AG20443 (cell line): ENCODE results near the gene GPR156.
A peak's percentile ranks its signal among the peaks of the same experiment; 100 is the strongest.
"Not testable (repeated sequence)": the region's sequence is repeated elsewhere in the genome, so short reads cannot be mapped to it uniquely, and the experiment has no call there.

ENCODE experiments used
- DNase-seq: peaks from one replicate; pipeline ENCODE4 v3.0.0; 2012; ENCODE audit warnings: low spot score, mixed read lengths

The GPR156 gene

DNA sequence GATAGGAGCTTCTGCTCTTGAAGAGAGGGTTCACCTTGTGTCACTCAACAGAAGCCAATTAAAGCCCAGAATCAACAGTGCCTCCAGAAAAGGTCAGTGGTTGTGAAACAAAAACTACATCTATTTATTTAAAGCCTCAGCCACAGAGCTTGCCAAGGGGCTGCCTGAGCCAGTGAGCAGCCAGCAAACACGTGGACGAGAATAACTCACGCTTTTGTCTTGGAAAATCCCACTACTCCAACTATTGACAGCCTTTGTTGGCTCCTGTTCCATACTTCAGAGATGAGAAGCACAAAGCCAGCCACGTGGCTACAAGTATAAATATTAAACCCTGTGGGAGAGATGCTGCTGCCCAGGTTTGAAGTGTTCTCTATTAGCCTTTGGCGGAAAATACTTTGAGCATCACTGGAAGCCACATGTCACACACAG lies 10.3 kb downstream of the GPR156 start:
- DNase-seq = no peak

DNA sequence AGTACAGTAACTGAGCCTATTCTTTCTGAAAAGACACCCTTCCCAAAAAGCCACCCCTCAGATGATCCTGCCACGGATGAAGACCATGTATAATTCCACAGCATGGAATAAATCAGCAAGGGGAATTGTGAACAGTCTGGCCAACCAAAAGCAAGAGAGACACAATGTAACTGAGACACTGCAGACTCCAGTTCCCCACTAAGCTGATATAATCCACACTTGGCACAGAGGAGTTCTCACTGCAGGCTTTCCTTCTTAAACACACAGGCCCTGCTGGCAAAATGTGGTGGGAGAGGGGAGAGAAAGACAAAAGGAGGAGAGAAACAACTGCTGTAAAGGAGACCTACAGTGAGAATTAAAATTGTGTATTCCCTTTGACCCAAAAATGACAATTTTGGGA lies 12.7 kb downstream of the GPR156 start:
- no peak for DNase-seq

DNA sequence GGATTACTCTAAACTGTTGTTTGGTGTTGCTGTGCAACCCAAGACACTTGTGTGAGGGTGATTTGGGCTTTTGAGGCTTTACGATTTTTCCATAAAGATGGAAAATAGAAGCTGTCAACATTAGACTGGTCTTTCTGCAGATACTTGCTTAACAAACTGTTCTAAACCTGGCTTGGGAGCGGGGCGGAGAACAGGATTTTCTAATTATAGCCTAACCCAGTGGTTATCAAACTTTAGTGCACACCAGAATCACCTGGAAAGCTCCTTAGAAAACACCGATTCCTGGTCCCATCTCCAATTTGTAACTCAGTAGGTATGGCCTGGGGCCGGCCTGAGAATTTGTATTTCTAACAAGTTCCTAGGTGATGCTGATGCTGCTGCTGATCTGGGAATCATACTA lies 19.0 kb downstream of the GPR156 start:
- no peak for DNase-seq

DNA sequence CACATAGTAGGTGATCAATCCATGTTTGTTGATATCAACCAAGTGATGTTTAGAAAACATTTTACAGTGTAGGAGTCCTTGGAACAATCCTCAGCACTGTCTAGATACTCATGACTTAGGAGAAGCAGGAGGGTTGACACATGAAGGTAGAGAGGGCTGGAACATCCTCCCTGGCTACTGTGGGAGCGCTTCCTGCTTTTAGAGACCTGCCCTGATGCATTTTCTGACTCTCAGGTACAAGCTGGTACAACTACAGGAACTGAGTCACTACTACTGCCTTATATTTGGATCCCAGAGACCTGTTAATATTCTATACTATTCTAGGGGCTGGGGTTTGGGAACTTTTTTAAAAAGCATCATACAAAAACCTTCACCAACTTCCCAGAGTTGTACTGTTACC lies 20.1 kb downstream of the GPR156 start:
- DNase-seq = no peak

DNA sequence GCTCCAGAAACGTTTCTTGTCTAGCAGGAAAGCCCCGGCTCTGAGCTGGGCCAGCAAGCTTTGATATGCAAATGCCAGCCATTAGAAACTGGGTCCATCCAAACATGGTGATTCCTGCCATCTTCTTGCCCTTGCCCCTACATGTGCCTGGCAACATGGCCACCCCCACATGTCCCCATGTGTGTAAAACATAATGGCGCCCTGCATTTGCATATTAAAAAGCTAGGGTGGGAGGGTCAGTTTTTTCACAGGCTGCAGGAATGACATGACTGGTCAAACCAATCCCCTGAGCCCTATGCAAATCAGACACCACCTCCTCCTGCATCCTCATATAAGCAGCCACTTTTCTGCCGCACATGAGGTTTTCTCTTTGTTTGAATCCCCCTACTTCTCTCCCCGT lies 21.2 kb downstream of the GPR156 start:
- no peak for DNase-seq

DNA sequence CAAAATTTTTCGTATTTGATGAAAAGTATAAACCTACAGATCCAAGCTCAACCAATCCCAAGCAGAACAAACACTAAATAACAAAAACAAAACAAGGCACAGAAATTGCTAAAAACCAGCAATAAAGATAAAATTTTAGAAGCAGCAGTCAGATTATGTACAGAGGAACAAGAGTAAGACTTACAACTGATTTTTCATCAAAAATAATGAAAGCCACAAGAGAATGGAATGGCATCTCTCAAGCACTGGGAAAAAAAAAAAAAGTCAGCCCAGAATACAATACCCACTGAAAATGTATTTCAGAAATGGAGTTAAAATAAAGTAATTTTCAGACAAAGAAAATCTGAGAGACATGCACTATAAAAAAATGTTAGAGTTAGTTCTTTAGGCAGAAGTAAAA lies 27.0 kb downstream of the GPR156 start:
- no peak for DNase-seq

DNA sequence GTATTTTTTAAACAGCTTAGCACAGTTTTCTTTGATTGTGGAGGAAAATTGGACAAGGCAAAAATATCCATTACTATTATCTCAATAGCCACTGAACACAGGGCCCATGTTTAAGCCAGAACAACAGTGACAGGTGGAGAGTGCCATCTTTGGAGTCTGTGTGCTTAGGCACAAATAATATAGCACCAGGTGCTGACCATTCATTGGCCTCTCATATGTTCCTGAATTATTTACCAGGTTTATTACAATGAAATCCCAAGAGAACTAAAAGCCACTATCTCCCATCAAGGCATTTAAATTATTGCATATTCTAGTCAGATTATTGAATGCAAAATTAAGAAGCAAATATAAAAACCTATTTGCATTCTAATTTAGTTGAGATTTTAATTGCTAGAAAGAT lies 39.6 kb downstream of the GPR156 start:
- no peak for DNase-seq

DNA sequence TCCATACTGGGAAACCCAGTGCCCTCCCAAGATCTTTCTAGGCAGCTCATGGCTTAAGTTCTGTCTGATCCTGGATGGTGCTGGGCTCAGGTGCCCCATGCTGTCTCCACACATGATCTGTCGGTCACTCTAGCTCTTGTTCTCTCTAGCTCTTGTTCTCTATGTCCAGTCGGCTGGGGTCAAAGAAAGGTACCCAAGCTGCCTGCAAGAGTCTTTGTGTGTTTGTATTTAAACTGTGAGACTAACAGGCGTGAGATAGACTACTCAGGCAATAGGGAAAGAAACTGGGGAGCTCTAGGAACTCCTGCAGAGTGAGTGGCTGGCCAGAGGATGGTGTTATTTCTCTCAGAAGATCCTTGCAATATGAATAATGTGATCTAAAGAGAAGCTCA lies 40.2 kb downstream of the GPR156 start:
- no peak for DNase-seq

DNA sequence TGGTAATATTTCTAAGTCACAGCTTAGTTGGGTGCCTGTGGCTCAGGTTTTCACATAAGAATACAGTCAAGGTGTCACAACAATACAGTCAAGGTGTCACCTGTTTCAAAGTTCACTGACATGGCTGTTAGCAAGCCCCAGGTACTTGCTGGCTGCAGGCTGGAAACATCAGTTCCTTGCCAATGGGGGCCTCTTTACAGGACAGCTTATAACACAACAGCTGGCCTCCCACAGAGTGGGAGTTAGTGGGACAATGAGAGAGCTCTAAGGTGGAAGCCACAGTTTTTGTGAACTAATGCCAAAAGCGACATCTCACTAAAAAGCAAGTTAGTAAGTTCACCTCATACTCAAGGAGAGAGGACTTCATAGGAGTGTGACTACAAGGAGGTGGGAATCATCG lies 45.4 kb downstream of the GPR156 start:
- DNase-seq = no peak

DNA sequence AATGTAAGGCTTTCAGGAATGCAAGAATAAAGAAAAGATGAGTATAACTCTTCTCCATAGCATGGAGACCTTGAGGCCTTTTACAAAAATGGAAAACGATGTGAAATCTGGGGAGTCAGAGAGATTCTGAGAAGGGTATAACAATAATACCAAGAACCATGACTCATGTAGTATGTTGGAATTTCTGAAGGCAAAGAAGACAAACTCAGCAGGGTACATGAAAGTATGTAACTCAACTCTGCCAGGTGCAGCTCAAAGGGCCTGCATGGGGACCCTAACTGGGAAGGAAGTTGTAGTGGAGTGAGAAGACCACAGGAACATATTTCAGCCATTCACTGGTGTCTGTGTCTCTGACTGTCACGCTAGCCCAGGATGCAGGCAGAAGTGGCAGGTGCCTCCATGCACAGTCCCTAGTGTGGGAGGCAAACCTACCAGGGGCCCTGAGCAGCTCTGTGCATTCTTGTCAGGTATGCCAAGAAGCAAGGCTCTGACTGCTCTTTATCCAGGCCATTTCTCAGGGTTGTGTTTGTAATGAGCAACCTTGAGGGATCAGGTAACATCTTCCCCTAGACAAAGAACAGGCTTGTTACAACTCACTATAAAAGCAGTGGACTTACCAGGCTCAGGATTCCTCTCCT lies 57.2 kb downstream of the GPR156 start:
- no peak for DNase-seq

DNA sequence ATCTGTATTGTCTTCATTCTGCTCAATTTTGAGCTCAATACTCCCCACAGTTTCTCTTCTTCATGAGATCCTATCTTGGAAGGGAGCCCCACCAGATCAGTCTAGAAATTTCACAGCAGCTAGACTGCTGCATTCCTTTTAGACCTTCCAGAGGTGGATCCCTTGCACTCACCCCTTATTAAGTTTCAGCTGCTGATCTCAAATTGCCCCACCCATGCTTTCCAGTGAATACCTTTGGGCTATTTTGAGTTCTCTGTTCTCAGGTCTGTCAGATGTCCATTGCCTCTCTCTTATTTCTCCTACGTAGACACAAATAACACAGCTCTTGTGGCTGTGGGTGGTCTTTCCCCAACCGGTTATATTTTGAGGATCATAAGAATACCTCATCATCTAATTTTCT lies 60.8 kb downstream of the GPR156 start:
- no peak for DNase-seq

DNA sequence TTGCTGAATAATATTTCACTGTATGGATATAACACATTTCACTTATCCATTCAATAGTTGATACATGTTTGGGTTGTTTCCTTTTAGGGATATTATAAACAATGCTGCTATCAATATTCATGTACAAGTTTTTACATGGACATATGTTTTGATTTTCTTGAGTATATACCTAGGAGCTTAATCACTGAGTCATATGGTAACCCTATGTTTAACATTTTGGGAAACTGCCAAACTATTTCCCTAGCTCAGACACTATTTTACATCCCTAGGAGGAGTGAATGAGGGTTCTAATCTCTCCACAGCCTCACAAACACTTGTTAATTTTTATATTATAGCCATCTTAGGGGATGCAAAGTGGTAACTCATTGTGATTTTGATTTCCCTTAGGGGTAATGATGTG lies 66.0 kb downstream of the GPR156 start:
- DNase-seq = no peak

DNA sequence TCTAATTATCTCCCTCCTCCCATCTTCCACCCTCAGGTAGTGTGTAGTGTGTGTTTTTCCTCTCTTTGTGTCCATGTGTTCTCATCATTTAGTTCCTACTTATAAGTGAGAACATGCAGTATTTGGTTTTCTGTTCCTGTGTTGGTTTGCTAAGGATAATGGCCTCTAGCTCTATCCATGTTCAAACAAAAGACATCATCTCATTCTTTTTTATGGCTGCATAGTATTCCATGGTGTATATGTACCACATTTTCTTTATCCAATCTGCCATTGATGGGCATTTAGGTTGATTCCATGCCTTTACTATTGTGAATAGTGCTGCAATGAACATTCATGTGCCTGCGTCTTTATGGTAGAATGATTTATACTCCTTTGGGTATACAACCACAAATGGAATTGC lies 68.4 kb downstream of the GPR156 start:
- DNase-seq = not testable (repeated sequence)

DNA sequence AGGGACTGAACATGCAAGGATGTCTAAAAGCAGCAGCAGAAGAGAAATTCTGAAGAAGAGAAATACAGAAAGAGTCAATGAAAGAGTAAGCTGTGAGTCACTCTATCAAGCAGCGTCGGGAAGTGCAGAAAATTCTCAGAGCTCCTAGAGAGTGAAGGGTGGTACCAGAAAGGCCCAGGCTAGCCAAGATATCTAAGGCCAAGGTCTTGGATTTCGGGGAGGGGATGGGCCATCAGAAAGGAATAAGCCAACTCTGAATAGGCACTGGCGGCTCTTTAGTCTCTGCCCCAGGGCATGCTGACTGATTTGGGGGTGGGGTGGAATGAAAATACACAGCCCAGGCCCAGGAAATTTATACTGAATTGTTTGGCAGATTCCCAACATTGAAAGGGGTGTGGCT lies 70.8 kb downstream of the GPR156 start:
- DNase-seq = no peak

DNA sequence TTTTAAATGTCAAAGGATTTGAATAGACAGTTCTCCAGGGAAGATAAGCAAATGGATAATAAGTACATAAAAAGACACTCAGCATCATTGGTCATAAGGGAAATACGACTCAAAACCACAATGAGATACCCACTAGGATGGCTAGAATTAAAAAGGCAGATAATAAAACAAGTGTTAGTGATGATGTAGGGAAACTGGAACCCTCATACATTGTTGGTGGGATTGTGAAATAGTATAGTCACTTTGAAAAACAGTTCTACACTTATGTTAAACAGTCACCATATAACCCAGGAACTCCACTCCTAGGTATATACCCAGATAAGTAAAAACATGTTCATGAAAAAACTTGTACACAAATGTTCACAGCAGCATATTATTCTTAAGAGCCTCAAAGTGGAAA lies 72.5 kb downstream of the GPR156 start:
- DNase-seq = no peak

DNA sequence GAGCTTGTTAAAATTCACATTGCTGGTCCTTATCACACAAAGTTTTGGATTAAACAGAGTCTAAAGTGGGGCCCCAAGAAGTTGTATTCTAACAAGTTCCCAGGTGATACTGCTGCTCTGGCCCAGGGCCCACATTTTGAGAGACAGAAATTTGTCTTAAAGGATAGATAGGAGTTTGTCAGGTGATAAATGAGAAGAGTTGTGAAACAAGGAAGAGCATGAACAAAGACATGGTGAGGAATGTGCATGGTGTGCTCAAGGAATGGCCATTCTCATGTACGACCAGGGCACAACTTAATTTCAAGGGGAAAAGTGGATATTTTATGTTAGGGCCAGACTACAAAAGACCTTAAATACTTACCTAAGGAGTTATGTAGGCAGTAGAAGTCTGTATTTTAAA lies 75.6 kb downstream of the GPR156 start:
- DNase-seq = no peak

DNA sequence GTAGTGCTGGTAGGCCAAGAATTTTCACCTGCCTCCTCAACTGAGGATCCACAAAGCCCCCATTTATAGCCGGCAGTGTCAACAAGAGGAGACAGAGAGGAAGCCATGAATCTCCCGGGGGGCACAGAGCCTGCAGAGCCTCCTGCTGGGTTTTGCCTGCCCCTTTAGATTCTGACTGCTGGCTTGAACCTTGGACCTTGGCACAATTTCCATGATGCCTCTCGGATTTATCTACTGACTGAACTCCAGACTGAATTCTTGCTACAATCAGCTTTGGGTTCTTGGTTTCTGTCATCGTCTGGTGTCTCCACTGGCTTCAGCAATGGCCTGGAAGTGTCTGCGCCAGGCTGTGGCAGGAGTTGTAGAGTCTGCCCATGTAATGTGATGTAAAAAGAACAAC lies 80.7 kb downstream of the GPR156 start:
- DNase-seq = no peak

DNA sequence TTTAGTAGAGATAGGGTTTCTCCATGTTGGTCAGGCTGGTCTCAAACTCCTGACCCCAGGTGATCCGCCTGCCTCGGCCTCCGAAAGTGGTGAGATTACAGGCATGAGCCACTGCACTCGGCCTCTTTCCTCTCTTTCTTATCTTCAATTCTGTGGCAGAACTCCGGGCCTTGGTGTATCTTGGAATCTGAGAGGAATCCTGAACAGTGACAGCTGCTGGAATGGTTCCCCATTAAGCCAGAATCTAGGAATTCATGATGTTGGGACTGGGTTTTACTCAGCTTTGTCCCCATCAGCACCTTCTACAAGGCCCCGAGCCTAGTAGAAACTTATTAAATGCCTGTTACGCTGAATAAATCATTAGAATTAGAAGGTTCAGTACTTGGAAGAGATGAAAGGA lies 81.4 kb downstream of the GPR156 start:
- no peak for DNase-seq

DNA sequence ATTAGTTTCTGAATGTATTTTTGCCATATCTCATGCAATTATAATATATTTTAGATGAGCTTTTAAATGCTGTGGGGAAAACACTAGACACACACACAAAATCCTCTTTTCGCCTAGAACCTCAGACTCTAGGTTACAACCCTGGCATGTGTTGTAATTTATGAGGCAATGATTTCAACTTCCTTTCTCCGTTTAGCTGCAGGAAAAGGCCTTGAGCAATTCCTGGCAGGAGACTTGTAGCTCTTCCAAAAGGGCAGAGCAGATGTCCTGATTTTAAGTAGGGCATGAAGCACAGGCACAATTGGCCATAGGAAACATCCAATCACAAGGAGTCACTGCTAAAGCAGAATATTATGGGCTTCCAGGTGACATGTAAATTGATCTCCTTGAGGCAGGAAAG lies 82.0 kb downstream of the GPR156 start:
- DNase-seq = peak; percentile 89

DNA sequence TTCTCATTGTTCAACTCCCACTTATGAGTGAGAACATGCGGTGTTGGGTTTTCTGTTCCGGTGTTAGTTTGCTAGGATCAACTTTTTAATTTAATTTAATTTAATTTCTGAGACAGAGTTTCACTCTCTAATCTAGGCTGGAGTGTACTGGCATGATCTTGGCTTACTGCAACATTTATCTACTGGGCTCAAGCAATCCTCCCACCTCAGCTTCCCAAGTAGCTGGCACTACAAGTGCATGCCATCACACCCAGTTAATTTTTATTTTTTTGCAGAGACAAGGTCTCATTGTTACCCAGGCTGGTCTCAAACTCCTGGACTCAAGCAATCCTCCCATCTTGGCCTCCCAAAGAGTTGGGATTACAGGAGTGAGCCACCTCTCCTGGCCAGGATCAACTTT lies 82.7 kb downstream of the GPR156 start:
- DNase-seq = no peak

DNA sequence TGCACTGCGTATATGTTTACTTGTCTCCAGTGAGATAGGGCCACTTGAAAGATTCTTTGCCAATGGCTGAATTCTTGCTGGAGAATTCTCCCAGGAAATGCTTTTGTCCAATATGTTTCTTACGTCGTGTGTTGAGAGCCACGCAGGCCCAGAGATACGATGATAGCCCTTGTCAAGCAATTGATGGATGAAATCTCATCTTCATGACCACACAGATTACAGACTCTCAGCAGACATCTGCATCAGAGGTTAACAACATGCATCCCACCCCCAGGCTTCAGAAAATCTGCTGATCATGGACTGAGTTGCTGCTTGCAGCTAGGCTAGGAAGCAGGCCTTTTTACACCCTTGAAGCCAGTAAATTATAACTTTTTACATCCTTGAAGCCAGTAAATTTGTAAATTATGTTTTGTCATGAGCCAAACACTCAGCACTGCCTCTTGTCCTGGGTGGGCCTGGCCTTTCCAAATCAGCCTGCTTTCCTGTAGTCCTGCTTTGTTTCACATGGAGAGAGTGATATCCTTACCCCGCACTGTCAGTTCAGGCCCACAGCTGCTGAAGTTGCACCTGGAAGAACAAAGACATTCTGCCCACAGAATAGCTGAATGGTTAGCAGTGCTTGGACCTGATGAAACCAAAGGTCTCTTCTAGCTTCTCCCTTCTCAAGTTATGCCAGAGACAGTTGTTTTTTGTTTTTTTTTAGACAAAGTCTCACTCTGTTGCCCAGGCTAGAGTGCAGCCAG lies 84.4 kb downstream of the GPR156 start:
- DNase-seq = no peak

DNA sequence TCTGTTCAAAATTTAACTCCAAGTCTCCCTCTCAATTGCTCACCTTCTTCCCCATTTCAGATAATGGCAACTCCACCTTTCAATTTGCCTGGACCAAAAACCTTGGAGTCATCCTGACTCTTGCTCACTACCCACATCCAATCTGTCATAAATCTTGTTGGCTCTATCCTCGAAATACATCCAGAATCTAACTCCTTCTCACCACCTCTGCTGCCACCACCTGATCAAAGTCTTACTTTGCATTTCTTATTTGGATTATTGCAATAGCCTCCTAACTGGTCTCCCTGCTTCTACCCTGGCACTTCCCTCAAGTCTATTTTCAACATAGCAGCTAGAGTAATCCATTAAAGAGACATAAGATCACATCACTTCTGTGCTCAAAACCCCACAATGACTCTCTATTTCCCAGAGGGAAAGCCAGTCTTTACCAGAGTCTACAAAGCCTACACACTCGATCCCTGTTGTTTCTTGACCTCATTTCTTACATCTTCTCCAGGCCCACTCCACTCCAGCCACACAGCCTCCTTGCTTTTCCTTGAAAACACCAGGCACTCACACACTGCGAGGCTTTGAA lies 86.6 kb downstream of the GPR156 start:
- DNase-seq = no peak

DNA sequence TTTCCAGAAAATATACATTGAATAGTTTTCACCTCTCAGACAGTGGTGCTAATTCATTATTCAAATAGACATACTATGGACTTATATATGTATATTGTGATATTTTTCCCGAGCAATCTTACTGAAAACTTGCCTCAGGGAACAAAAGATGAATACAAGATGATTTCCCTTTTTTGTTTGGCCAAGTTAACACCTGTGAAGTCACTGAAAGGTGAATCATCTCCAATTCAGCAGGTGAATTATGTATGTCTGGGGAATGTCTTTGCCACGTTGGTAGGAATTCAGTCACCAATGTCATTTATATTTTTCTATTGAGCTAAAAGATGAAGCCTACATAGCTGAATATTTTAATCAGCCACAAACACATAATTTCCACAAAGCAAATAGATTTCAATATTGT lies 88.2 kb downstream of the GPR156 start:
- DNase-seq = no peak

DNA sequence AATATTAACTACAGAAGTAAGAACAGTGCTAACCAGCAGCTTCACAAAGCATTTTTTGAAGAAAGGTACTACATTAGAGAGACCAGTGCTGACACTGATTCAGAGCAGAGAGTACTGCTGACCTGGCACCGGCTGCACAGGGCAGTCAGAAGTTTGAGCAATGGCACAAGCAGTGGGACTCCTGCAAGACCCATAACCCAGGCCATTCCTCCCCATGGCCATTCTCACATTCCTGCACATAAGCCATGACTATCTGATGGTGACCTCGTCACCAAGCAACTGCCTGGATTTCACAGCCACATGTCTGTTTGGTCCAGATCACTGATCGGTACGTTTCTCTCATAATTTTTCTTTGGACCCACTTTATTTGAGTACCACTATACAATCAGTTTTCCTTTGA lies 88.7 kb downstream of the GPR156 start:
- no peak for DNase-seq
